ENCODE data around the gene SLC47A2. TPM values are rescaled to one million over a fixed set of nuclear protein-coding genes. Genes with fewer than 3 reads are reported as not detected.

Gene SLC47A2
- total and polyA plus RNA-seq, 2 of the 13 experiments (the other 11 are each of a cell fraction or from before 2014, with no cell fraction given), result 0.04 TPM; not detected in 1

DNA sequence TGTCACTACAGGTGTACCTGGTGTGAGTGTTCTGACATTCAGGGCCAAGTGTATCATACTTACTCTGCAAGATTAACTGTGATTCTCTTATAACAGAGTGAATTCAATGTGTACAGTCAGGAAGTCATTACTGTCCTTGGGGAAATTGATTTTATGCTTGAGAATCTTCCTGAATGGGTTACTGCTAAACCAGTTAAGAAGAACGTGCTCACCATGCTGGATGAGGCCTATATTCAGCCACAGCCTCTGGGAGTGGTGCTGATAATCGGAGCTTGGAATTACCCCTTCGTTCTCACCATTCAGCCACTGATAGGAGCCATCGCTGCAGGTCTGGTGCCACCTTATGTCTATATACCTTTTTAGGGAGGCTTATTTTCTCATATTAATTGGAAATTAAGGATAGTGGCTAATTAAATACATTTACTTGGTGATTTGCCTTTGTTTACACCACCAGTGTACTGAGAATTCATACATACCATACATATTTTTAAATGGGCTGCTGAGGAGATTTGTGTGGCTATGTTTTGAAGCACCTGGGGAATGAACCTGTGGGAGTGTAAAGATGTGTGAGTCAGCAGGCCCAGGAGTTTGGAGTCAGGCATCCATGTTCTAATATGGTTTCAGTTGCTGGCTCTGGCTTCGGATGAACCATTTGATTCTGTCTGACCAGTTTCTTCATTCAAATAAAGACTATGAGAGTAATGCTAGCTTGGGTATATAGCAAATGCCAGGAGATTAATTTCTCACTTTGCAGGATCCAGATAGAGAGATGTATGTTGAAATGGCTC, 64.7 kb downstream of the SLC47A2 start (continued):
- TF ChIP-seq, protein P1, sequence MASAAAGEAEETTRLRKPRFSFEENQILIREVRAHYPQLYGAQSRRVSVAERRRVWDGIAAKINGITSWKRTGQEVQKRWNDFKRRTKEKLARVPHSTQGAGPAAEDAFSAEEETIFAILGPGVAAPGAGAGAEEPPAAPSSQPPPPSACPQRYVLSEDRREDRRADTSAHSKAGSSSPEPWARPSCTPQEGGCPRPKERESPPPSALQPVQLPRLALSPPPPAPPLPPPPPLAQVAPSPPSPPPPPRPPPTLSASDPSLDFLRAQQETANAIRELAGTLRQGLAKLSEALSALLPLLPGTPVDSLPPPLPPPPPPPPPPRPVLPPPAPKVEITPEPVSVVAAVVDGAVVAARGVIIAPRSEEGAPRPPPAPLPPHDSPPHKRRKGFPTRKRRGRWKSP (CRISPR knock-in tag; IDR thresholded peaks at IDR 0.05), result peak; percentile 28; the same call in 1 of the 2 replicates
- TF ChIP-seq PHF8 (CRISPR knock-in tag; IDR thresholded peaks at IDR 0.05) (no peak), ZNF747 (CRISPR knock-in tag; IDR thresholded peaks at IDR 0.05; ENCODE audit: borderline replicate concordance) (peak; percentile 5; the same call in 1 of the 2 replicates), ZNF709 (CRISPR knock-in tag; IDR thresholded peaks at IDR 0.05) (no peak), ZNF264 (CRISPR knock-in tag; IDR thresholded peaks at IDR 0.05) (0 out of 2 replicates have a peak, but pooled peaks have one; percentile 19), ZFY (CRISPR knock-in tag; IDR thresholded peaks at IDR 0.05) (peak; percentile 71), ZNF510 (CRISPR knock-in tag; IDR thresholded peaks at IDR 0.05; ENCODE audit: low read depth) (0 out of 2 replicates have a peak, but pooled peaks have one; percentile 35), KMT2B (CRISPR knock-in tag; IDR thresholded peaks at IDR 0.05) (peak; percentile 45; the same call in 1 of the 2 replicates), RFXANK (CRISPR knock-in tag; IDR thresholded peaks at IDR 0.05) (no peak), ATM (IDR thresholded peaks at IDR 0.05; ENCODE audit: borderline replicate concordance) (no peak), ARNTL (CRISPR knock-in tag; IDR thresholded peaks at IDR 0.05) (0 out of 2 replicates have a peak, but pooled peaks have one; percentile 33), KAT7 (CRISPR knock-in tag; IDR thresholded peaks at IDR 0.05; ENCODE audit: borderline replicate concordance) (0 out of 2 replicates have a peak, but pooled peaks have one; percentile 23), CBFB (CRISPR knock-in tag; IDR thresholded peaks at IDR 0.05) (no peak), PAF1 (CRISPR knock-in tag; IDR thresholded peaks at IDR 0.05) (0 out of 2 replicates have a peak, but pooled peaks have one; percentile 48)
- TF ChIP-seq, protein P2, sequence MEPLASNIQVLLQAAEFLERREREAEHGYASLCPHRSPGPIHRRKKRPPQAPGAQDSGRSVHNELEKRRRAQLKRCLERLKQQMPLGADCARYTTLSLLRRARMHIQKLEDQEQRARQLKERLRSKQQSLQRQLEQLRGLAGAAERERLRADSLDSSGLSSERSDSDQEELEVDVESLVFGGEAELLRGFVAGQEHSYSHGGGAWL (CRISPR knock-in tag; IDR thresholded peaks at IDR 0.05), result no peak
- TF ChIP-seq, protein P3, sequence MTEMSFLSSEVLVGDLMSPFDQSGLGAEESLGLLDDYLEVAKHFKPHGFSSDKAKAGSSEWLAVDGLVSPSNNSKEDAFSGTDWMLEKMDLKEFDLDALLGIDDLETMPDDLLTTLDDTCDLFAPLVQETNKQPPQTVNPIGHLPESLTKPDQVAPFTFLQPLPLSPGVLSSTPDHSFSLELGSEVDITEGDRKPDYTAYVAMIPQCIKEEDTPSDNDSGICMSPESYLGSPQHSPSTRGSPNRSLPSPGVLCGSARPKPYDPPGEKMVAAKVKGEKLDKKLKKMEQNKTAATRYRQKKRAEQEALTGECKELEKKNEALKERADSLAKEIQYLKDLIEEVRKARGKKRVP (CRISPR knock-in tag; IDR thresholded peaks at IDR 0.05), result 0 out of 4 replicates have a peak, but pooled peaks of 1 of the 2 experiments have one; percentile 30
- TF ChIP-seq, protein P4, sequence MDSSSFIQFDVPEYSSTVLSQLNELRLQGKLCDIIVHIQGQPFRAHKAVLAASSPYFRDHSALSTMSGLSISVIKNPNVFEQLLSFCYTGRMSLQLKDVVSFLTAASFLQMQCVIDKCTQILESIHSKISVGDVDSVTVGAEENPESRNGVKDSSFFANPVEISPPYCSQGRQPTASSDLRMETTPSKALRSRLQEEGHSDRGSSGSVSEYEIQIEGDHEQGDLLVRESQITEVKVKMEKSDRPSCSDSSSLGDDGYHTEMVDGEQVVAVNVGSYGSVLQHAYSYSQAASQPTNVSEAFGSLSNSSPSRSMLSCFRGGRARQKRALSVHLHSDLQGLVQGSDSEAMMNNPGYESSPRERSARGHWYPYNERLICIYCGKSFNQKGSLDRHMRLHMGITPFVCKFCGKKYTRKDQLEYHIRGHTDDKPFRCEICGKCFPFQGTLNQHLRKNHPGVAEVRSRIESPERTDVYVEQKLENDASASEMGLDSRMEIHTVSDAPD (CRISPR knock-in tag; IDR thresholded peaks at IDR 0.05), result no peak
- TF ChIP-seq, protein P5, sequence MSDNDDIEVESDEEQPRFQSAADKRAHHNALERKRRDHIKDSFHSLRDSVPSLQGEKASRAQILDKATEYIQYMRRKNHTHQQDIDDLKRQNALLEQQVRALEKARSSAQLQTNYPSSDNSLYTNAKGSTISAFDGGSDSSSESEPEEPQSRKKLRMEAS (IDR thresholded peaks at IDR 0.05), result peak; percentile 68
- TF ChIP-seq, protein P6, sequence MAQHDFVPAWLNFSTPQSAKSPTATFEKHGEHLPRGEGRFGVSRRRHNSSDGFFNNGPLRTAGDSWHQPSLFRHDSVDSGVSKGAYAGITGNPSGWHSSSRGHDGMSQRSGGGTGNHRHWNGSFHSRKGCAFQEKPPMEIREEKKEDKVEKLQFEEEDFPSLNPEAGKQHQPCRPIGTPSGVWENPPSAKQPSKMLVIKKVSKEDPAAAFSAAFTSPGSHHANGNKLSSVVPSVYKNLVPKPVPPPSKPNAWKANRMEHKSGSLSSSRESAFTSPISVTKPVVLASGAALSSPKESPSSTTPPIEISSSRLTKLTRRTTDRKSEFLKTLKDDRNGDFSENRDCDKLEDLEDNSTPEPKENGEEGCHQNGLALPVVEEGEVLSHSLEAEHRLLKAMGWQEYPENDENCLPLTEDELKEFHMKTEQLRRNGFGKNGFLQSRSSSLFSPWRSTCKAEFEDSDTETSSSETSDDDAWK (CRISPR knock-in tag; IDR thresholded peaks at IDR 0.05), result no peak
- TF ChIP-seq, protein P7, sequence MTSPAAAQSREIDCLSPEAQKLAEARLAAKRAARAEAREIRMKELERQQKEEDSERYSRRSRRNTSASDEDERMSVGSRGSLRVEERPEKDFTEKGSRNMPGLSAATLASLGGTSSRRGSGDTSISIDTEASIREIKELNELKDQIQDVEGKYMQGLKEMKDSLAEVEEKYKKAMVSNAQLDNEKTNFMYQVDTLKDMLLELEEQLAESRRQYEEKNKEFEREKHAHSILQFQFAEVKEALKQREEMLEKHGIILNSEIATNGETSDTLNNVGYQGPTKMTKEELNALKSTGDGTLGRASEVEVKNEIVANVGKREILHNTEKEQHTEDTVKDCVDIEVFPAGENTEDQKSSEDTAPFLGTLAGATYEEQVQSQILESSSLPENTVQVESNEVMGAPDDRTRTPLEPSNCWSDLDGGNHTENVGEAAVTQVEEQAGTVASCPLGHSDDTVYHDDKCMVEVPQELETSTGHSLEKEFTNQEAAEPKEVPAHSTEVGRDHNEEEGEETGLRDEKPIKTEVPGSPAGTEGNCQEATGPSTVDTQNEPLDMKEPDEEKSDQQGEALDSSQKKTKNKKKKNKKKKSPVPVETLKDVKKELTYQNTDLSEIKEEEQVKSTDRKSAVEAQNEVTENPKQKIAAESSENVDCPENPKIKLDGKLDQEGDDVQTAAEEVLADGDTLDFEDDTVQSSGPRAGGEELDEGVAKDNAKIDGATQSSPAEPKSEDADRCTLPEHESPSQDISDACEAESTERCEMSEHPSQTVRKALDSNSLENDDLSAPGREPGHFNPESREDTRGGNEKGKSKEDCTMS (CRISPR knock-in tag; conservative IDR thresholded peaks at IDR 0.05), result no peak
